T-cell (primary cell): ENCODE data around the gene CHD2. TPM values are rescaled to one million over a fixed set of nuclear protein-coding genes. Genes with fewer than 3 reads are reported as not detected.
A peak's percentile ranks its signal among the peaks of the same experiment; 100 is the strongest.

Experiments used
- ATAC-seq, 4 experiments: fragments of 200-7000 bp in 3 of 4; fragments of 150-1000 bp in 1 of 4; cut with Tn5 transposase; replicated peaks in 1 of 4; 1 replicate in 3 of 4; 2 replicates in 1 of 4; pipeline ENCODE4 v1.10.0; 2021; ENCODE audit warnings: moderate library complexity in 3 of 4, mild to moderate bottlenecking in 2 of 4, moderate number of reproducible peaks in 1 of 4
- CTCF ChIA-PET, 2 donors: fragments of 300-600 bp; sonication (Branson Sonifier 250); formaldehyde crosslinking; loops; one replicate each; lab custom pipeline; 2022; ENCODE audit warnings: antibody characterized with exemption in 2 of 2; lab: Charles Lee
- POLR2A ChIA-PET, 2 donors: fragments of 300-600 bp; sonication (Branson Sonifier 250); formaldehyde crosslinking; loops; one replicate each; lab custom pipeline; 2022; ENCODE audit warnings: antibody characterized with exemption in 2 of 2; lab: Charles Lee
- DNase-seq, 35 experiments: peaks; one replicate each; pipeline versions ENCODE4 v3.0.0 to v3.0.0-alpha.2; 2013 to 2023
- H3K27ac ChIP-seq: one replicate; pipeline ENCODE4 v1.5.1; 2013; ENCODE audit warnings: low read length
- H3K27me3 ChIP-seq, 2 experiments: replicated peaks in 1 of 2; 1 replicate in 1 of 2; 2 replicates in 1 of 2; pipeline versions ENCODE4 v1.6.1 to v1.7.0; 2013; ENCODE audit warnings: low read length in 1 of 2, mixed read lengths in 1 of 2; ENCODE audit not compliant: control insufficient read depth in 2 of 2, insufficient read depth in 2 of 2; ENCODE audit errors: extremely low read depth in 1 of 2
- H3K36me3 ChIP-seq, 2 donors: 1 replicate in 1 of 2; 2 replicates in 1 of 2; pipeline versions ENCODE4 v1.6.1 to v1.7.0; 2013; ENCODE audit warnings: low read length in 1 of 2; ENCODE audit not compliant: control insufficient read depth in 2 of 2, insufficient read depth in 1 of 2; ENCODE audit errors: extremely low read depth in 1 of 2
- H3K4me1 ChIP-seq, 2 experiments: 1 replicate in 1 of 2; 2 replicates in 1 of 2; pipeline versions ENCODE4 v1.6.1 to v1.7.0; 2013; ENCODE audit warnings: low read length in 2 of 2, mixed read lengths in 1 of 2; ENCODE audit not compliant: insufficient read depth in 2 of 2, control insufficient read depth in 1 of 2; ENCODE audit errors: extremely low read depth in 1 of 2
- H3K4me3 ChIP-seq, 2 donors: 1 replicate in 1 of 2; 2 replicates in 1 of 2; pipeline versions ENCODE4 v1.5.1 to v1.7.0; 2013; ENCODE audit warnings: mild to moderate bottlenecking in 2 of 2, low read length in 1 of 2, moderate library complexity in 1 of 2; ENCODE audit not compliant: control insufficient read depth in 1 of 2; ENCODE audit errors: extremely low read depth in 1 of 2
- H3K9me3 ChIP-seq: 2 replicates; pipeline ENCODE4 v1.7.0; 2013
- H3K27ac Mint-ChIP-seq, 2 donors: one replicate each; pipeline ENCODE4 v1.8.0; 2020 to 2021; ENCODE audit warnings: mild to moderate bottlenecking in 2 of 2, mixed read lengths in 2 of 2
- H3K27me3 Mint-ChIP-seq, 2 donors: one replicate each; pipeline ENCODE4 v1.8.0; 2021 to 2022; ENCODE audit warnings: mixed read lengths in 2 of 2
- H3K36me3 Mint-ChIP-seq: one replicate; pipeline ENCODE4 v1.8.0; 2021; ENCODE audit warnings: mixed read lengths
- H3K4me1 Mint-ChIP-seq, 3 donors: one replicate each; pipeline ENCODE4 v1.8.0; 2020 to 2022; ENCODE audit warnings: mixed read lengths in 3 of 3, mild to moderate bottlenecking in 1 of 3
- H3K4me3 Mint-ChIP-seq, 3 donors: one replicate each; pipeline ENCODE4 v1.8.0; 2020 to 2022; ENCODE audit warnings: mild to moderate bottlenecking in 3 of 3, mixed read lengths in 3 of 3, moderate library complexity in 3 of 3
- H3K9me3 Mint-ChIP-seq, 3 donors: one replicate each; pipeline ENCODE4 v1.8.0; 2020 to 2022; ENCODE audit warnings: mixed read lengths in 3 of 3
- WGBS: methylation state at CpG from one replicate; pipeline ENCODE4 v1.1.5; 2013; ENCODE audit warnings: missing lambda C conversion rate; ENCODE audit not compliant: insufficient coverage; 5-methylcytosine and 5-hydroxymethylcytosine counted together
- total RNA-seq, 35 experiments: library from RNA in 6 of 35; stranded (reverse) in 6 of 35; fragments of 120-200 nt in 1 of 35; gene quantifications; one replicate each; pipeline versions ENCODE4 v1.2.1 to v1.2.4 and lab custom pipeline; 2013 to 2026

CHD2 gene
- total RNA-seq, 5 donors from 2014 or later (not counting 1 experiment from before 2014, with no cell fraction given): 231 to 506 (median 266) TPM

DNA sequence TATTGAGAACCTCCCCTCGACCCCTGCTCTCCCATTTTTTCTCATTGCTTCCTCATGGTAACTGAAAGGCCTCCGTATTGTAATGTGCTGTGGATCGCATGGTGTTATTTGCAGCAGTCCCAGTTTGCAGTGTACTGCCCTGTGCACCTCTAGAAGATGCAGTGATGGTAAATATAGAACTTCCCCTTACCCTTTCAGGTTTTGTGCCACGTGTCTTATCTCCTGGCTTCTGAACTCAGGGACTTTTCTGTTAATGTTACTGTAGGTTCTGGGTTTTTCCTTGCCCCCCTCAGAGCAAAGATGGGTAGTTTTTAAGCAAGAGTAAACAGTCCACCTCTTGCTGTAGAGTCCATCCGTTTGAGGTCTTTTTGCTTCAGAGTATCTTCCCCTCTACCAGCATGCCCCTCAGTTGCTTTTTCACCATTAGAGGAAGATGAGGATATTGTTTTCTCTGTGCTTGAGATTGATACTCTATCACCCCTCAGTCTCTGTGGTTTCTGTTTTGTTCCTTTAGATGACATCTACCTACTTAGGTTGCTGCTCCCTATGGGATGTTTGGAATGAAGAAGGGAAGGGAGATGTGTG, 22.4 kb downstream of the CHD2 start:
- WGBS: no CpG with 5 or more reads among the region's 5 CpGs
- no peaks in the 10 kb centered on the region for H3K9me3 Mint-ChIP-seq
- H3K4me3 ChIP-seq: no peak overlapping the region

GRCh38 chr15:92924216-92924615, 24.1 kb downstream of the CHD2 start:
- no peaks in the 10 kb centered on the region for H3K9me3 Mint-ChIP-seq
- no peak for DNase-seq
- Histone ChIP-seq H3K4me1 (peaks cover 34 to 36% of the 10 kb centered on the region in 2 experiments), H3K9me3 (no peaks in the 10 kb centered on the region), H3K36me3 (peaks cover 11 to 72% of the 10 kb centered on the region in 2 donors), H3K4me3 (no peak overlapping the region), H3K27ac (no peak overlapping the region), H3K27me3 (no peaks in the 10 kb centered on the region)
- H3K27me3 Mint-ChIP-seq: no peaks in the 10 kb centered on the region
- WGBS: 90% methylated on average over 6 of the region's 7 CpGs
- ChIA-PET CTCF (interaction anchor here (0.6 to 8.4 kb wide), 3 partner anchors 10 to 129 kb away, joined by 3 to 84 read pairs (median 3); no protein-coding TSS in a partner anchor), POLR2A (interaction anchor here in 1 of 2 donors (0.6 to 1.0 kb wide), 3 partner anchors 9 to 126 kb away, joined by 4 to 9 read pairs (median 8); no protein-coding TSS in a partner anchor)
- ATAC-seq: no peak
- peak overlapping the region in 2 of 3 donors; percentile 35 to 63 for H3K4me3 Mint-ChIP-seq
- peak overlapping the region; percentile 75 to 80 for H3K27ac Mint-ChIP-seq
- peaks cover 93 to 94% (median 93%) of the 10 kb centered on the region in 3 donors for H3K4me1 Mint-ChIP-seq
- H3K36me3 Mint-ChIP-seq: peaks cover 56% of the 10 kb centered on the region

More for the DNA sequence above, 22.4 kb downstream of the CHD2 start:
- CTCF ChIA-PET: interaction anchor here (1.6 to 8.4 kb wide), 5 partner anchors 14 to 126 kb away, joined by 5 to 84 read pairs (median 8); partner anchors contain the start of gene CHD2 (in 1 of the 2)
- Histone ChIP-seq H3K9me3 (no peaks in the 10 kb centered on the region), H3K36me3 (peaks cover 11 to 56% of the 10 kb centered on the region in 2 donors), H3K4me1 (peaks cover 41 to 43% of the 10 kb centered on the region in 2 experiments), H3K27me3 (no peaks in the 10 kb centered on the region), H3K27ac (peak overlapping the region; percentile 57)
- H3K27me3 Mint-ChIP-seq: no peaks in the 10 kb centered on the region
- H3K27ac Mint-ChIP-seq: peak overlapping the region; percentile 80 to 85
- H3K36me3 Mint-ChIP-seq: peaks cover 44% of the 10 kb centered on the region
- H3K4me3 Mint-ChIP-seq: peak overlapping the region; percentile 25 to 63 (median 32)
- ATAC-seq (peak; percentile 20 to 51 (median 40)), DNase-seq (peak in 1 of 35 experiments; percentile 57)
- H3K4me1 Mint-ChIP-seq: peaks cover 85 to 88% (median 87%) of the 10 kb centered on the region in 3 donors
- POLR2A ChIA-PET: interaction anchor here in 1 of 2 donors (3.5 kb wide), 1 partner anchor 40 kb away, joined by 13 read pairs; no protein-coding TSS in a partner anchor

DNA sequence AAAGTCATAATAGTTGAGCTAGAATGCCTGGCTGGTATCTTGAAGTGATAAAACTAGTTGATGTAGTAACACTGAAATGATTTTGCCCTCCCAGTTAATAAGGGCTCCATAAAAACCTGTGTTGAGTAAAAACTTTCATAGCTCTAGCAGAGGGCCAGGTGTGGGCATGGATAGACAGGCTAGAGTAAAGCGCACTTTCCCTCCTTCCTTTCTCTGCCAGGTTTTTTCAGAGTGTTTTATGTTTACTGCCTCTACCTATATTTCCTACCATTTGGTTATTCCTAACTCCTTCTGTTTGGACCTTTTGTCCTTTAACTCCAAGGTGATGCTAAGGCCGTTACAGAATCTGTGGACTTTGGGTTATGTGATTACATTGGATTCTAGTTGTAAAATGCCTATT, 25.3 kb downstream of the CHD2 start:
- ATAC-seq: no peak
- WGBS: no CpG with 5 or more reads among the region's 2 CpGs
- Histone ChIP-seq H3K27ac (no peak overlapping the region), H3K36me3 (peaks cover 11 to 83% of the 10 kb centered on the region in 2 donors), H3K27me3 (no peaks in the 10 kb centered on the region), H3K4me1 (peaks cover 26 to 36% of the 10 kb centered on the region in 2 experiments), H3K4me3 (no peak overlapping the region), H3K9me3 (no peaks in the 10 kb centered on the region)
- POLR2A ChIA-PET: interaction anchor here (0.6 to 1.6 kb wide), 3 partner anchors 11 to 1272 kb away, joined by 3 to 4 read pairs (median 3); no protein-coding TSS in a partner anchor
- H3K27me3 Mint-ChIP-seq: no peaks in the 10 kb centered on the region
- DNase-seq: no peak
- CTCF ChIA-PET: interaction anchor here (1.1 to 8.4 kb wide), 4 partner anchors 11 to 129 kb away, joined by 3 to 84 read pairs (median 4); no protein-coding TSS in a partner anchor
- H3K4me1 Mint-ChIP-seq: peaks cover 87 to 89% (median 89%) of the 10 kb centered on the region in 3 donors
- H3K27ac Mint-ChIP-seq: peak overlapping the region in 1 of 2 donors; percentile 25
- H3K9me3 Mint-ChIP-seq: no peaks in the 10 kb centered on the region
- no peak overlapping the region for H3K4me3 Mint-ChIP-seq
- H3K36me3 Mint-ChIP-seq: peaks cover 64% of the 10 kb centered on the region

- no peak for ATAC-seq
- WGBS: no CpG with 5 or more reads among the region's 3 CpGs
These were observed 28.2 kb downstream of the CHD2 start for GRCh38 chr15:92928225-92928750.

GRCh38 chr15:92929002-92929401, 28.9 kb downstream of the CHD2 start:
- ChIA-PET POLR2A (interaction anchor here in 1 of 2 donors (0.7 kb wide), 1 partner anchor 91 kb away, joined by 4 read pairs; no protein-coding TSS in a partner anchor), CTCF (interaction anchor here in 1 of 2 donors (1.1 to 2.0 kb wide), 4 partner anchors 11 to 133 kb away, joined by 5 to 7 read pairs (median 6); no protein-coding TSS in a partner anchor)
- Mint-ChIP-seq H3K4me1 (peaks cover 67 to 70% (median 68%) of the 10 kb centered on the region in 3 donors), H3K27me3 (no peaks in the 10 kb centered on the region), H3K9me3 (no peaks in the 10 kb centered on the region), H3K27ac (peak overlapping the region in 1 of 2 donors; percentile 79), H3K4me3 (no peak overlapping the region), H3K36me3 (peaks cover 81% of the 10 kb centered on the region)
- 90% methylated on average over 2 of the region's 6 CpGs for WGBS
- Histone ChIP-seq H3K4me1 (peaks cover 4 to 6% of the 10 kb centered on the region in 2 experiments), H3K9me3 (no peaks in the 10 kb centered on the region), H3K36me3 (peaks cover 16 to 92% of the 10 kb centered on the region in 2 donors), H3K27ac (no peak overlapping the region), H3K27me3 (no peaks in the 10 kb centered on the region), H3K4me3 (no peak overlapping the region)
- DNase-seq (no peak), ATAC-seq (no peak)

More at GRCh38 chr15:92928225-92928750, 28.2 kb downstream of the CHD2 start:
- Histone ChIP-seq H3K4me3 (no peak overlapping the region), H3K36me3 (peaks cover 16 to 90% of the 10 kb centered on the region in 2 donors), H3K27ac (no peak overlapping the region), H3K9me3 (no peaks in the 10 kb centered on the region), H3K4me1 (peaks cover 6 to 10% of the 10 kb centered on the region in 2 experiments), H3K27me3 (no peaks in the 10 kb centered on the region)
- Mint-ChIP-seq H3K27ac (peak overlapping the region; percentile 69 to 79), H3K27me3 (no peaks in the 10 kb centered on the region), H3K4me3 (no peak overlapping the region), H3K36me3 (peaks cover 76% of the 10 kb centered on the region), H3K4me1 (peaks cover 67 to 70% (median 68%) of the 10 kb centered on the region in 3 donors), H3K9me3 (no peaks in the 10 kb centered on the region)
- no peak for DNase-seq
- CTCF ChIA-PET: interaction anchor here in 1 of 2 donors (0.5 to 2.0 kb wide), 6 partner anchors 9 to 132 kb away, joined by 3 to 7 read pairs (median 6); no protein-coding TSS in a partner anchor
- POLR2A ChIA-PET: interaction anchor here (0.6 to 0.9 kb wide), 2 partner anchors 44 to 130 kb away, joined by 3 read pairs; no protein-coding TSS in a partner anchor
